KBM-7 (cell line): ENCODE data around the gene FOXK1.

ENCODE experiments used
- DNase-seq: peaks from one replicate; pipeline ENCODE4 v3.0.0-alpha.2; 2015
- in situ Hi-C: fragments of 300-500 bp; cut with MboI; formaldehyde crosslinking; loops from 2 replicates; pipeline ENCODE4 v1.14.3; 2020; ENCODE audit warnings: low sequenced_read_pairs, low pct_unique_long_range_greater_than_20kb, mixed read lengths

Gene FOXK1

GRCh38 chr7:4774007-4774406, 91.9 kb downstream of the FOXK1 start:
- DNase-seq: no peak
- in situ Hi-C loops: no loop called here

- in situ Hi-C loops: no loop called here
- DNase-seq: no peak
Observed at GRCh38 chr7:4774658-4775249, 92.7 kb downstream of the FOXK1 start.

DNA sequence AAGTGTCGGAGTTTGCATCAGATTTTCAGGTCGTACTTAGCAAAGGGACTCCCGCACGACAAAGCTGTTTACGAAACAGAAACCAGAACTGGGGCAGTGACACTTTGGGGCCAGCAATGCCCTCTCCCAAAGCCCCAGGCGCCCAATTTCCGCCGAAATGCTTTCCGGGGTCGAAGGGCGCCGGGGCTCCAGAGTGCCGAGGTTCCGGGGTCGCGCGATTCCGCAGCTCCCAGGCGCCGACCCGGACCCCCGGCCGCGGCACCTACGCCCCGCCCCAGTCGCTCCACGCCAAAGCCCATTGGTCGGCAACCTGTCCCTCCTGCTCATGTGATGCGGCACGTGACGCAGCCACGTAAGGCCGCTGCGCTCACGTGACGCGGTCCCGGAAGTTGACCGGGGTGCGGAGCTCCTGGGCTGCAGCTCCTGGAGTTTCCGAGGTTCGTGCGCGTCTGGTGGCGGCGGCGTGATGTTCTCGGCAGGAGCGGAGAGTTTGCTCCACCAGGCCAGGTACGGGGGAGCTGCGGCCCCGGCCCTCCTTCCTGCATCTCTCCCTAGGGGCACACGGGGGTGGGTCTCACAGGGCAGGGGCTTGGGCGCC, 93.3 kb downstream of the FOXK1 start, which contains the start of gene AP5Z1:
AP5Z1 (plus strand) TSS at position 374 of the 598 bp plus-strand sequence; CDS start at position 467, 93 bp downstream.
- DNase-seq: peak; percentile 96
- in situ Hi-C loops: no loop called here

DNA sequence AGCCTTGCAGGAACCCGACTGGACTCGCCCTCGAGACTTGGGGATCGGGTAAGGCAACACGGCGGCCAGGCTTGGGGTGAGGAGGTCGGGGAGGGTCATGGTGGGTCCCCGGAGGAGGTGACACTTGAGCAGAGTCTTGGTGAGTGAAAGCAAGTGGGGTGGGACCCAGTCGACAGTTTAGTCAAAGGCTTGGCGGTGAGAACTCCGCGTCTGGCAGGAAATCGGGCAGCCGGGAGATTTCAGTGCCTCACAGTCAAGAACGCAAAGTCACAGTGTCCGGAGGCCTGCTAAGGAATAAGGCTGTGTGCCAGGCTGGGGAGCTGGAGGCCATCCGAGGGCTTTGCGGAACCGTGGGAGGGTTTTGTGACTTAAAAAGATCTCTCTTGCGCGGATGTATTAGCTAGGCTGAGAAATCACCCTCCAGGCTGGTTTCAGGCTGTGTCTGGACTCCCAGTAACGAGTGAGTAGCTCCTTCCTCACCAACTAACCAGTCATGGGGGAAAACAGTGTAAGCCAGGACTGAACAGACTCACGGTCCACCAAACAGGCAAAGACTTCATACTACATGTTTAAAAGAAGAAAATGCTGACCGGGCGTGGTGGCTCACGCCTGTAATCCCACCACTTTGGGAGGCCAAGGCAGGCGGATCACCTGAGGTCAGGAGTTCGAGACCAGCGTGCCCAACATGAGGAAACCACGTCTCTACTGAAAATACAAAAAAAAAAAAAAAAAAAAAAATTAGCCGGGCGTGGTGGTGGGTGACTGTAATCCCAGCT, 93.9 kb downstream of the FOXK1 start:
- in situ Hi-C loops: no loop called here
- DNase-seq: no peak

DNA sequence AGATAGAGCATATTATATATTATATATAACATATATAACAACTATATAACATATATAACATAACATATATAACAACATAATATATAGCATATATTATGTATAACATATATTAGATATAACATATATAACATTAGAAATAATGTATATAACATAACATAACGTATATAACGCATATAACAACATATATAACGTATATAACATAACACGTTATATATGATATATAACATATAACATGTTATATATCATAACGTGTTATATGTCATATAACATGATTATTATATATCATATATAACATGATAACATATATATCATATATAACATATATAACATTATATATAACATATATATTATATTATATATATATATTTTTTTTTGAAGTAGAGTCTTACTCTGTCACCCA, 97.0 kb downstream of the FOXK1 start:
- in situ Hi-C loops: no loop called here
- DNase-seq: no peak

- no peak for DNase-seq
- in situ Hi-C loops: no loop called here
Observed at GRCh38 chr7:4781366-4782069, 99.4 kb downstream of the FOXK1 start.

GRCh38 chr7:4782333-4783291, 100.5 kb downstream of the FOXK1 start:
- no peak for DNase-seq
- in situ Hi-C loops: no loop called here

DNA sequence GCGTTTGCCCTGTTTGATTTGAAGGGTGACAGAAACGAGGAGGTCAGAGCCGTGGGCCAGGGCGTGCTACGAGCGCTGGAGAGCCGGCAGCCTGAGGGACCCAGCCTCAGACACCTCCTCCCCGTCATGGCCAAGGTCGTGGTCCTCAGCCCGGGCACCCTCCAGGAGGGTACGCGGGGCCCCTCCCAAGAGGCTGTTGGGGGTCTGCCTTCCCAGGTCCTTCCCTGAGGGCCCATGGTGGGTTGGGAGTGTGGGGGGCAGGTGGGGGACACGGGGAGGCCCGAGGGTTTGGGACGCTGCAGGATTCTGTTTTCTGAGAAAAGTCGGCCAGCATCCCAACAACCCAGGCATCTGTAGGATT, 101.2 kb downstream of the FOXK1 start:
- in situ Hi-C loops: no loop called here
- DNase-seq: no peak

GRCh38 chr7:4783762-4784351, 101.8 kb downstream of the FOXK1 start:
- in situ Hi-C loops: no loop called here
- DNase-seq: no peak

- DNase-seq: no peak
- in situ Hi-C loops: no loop called here
Observed at GRCh38 chr7:4784799-4785198, 102.7 kb downstream of the FOXK1 start.

DNA sequence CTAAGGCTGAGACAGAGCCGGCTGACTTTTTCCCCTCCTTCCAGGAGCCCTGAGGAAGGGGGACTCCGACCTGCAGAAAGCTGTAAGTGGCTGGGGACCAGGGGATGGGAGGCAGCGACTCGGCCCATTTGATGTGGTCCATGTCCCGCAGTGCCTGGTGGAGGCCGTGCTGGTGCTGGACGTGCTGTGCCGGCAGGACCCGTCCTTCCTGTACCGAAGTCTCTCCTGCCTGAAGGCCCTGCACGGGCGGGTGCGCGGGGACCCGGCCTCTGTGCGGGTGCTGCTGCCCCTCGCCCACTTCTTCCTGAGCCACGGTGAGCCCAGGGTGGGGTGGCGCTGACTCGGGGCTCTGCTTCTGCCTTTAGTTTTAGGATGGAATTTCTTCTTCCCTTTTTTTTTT, 103.3 kb downstream of the FOXK1 start:
- DNase-seq: no peak
- in situ Hi-C loops: no loop called here

- in situ Hi-C loops: no loop called here
- no peak for DNase-seq
Observed at GRCh38 chr7:4786015-4786414, 103.9 kb downstream of the FOXK1 start.

DNA sequence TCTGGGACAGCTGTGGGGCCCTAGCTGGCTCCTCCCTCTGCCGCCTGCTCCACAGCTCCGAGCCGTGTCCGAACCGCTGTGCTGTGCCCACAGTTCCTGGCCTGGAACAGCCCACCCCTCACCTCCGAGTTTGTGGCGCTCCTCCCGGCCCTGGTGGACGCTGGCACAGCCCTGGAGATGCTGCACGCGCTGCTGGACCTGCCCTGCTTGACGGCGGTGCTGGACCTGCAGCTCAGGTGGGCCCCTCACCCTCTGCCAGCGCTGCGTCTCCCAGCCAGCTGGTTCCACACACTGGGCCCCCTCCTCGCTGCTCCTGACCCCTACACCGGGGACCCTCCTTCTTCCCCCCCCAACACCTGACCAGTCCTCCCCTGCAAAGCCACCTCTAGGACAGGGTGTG, 105.4 kb downstream of the FOXK1 start:
- no peak for DNase-seq
- in situ Hi-C loops: no loop called here

- no peak for DNase-seq
- in situ Hi-C loops: no loop called here
Observed at GRCh38 chr7:4787947-4788626, 106.0 kb downstream of the FOXK1 start.

GRCh38 chr7:4788627-4789189, 106.6 kb downstream of the FOXK1 start:
- no peak for DNase-seq
- in situ Hi-C loops: no loop called here

DNA sequence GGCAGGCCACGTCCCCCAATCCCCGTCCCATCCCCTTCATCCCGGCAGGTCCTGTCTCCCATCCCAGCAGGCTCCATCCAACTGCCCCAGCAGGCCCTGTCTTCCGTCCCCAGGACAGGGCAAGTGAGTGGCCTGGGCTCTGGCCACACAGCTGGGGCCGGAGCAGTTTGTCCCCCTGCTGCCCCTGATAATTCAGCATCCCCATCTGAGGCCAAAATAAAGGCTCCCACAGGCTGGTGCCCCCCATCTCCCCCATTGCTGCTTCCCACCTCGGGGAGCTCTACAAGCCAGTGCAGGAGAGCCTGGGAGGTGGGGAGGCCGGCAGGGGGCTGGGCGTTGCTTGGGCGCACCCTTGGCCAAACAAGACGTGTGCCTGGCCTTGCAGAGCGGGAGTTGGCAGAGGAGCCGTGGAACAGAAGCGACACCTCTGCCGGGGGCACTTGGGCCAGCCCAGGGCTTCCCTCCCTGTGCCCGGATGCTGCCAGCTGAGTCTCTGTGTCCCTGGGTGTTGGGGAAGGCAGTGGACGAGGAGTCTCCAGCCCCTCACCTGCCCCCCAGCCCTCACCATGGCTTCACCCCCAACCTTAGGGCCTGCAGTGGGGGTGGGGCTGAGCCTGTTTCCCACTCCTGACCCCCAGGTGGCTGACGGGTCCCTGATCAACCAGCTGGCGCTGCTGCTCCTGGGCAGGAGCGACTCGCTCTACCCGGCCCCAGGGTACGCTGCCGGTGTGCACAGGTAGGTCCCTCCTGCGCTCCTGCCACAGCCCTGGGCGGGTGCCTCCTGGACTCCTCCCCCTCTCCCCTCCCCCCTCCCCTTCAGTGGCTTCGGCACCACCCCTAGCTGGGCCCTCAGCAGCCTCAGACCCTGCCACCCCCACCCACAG, 107.3 kb downstream of the FOXK1 start:
- in situ Hi-C loops: no loop called here
- no peak for DNase-seq

DNA sequence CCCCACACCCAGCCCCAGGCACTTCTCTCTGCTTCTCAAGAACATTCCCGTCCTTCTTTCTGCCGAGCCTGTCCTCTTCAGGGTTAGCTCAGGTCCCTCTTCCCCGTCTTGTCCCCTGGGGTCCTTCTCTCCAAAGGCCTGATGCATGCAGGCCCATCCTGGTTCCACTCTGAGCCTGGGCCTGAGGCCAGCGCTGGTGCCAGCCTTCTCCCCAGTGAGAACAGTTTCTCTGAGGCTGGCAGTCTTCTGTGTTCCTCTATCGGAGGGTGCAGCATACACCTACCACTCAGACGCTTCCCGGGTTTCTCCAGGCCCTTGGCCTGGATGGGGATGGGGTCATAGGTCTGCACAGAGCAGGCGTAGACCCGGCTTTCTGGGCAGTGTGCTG, 108.0 kb downstream of the FOXK1 start:
- in situ Hi-C loops: no loop called here

More for the DNA sequence above, 108.0 kb downstream of the FOXK1 start:
- DNase-seq: no peak
